Liver (tissue), 9 donors: Measurements from ENCODE around the gene CXCL16. TPM values are rescaled to one million over a fixed set of nuclear protein-coding genes. Genes with fewer than 3 reads are reported as not detected.

Source experiments
- DNase-seq: peaks from one replicate; pipeline ENCODE4 v3.0.0-alpha.2; 2017; ENCODE audit warnings: low spot score
- H3K27ac ChIP-seq, 2 donors: one replicate each; pipeline ENCODE4 v1.7.0; 2013; ENCODE audit warnings: inconsistent platforms in 2 of 2, low read length in 2 of 2, control low read depth in 1 of 2, low read depth in 1 of 2, mild to moderate bottlenecking in 1 of 2
- H3K27me3 ChIP-seq, 4 donors: one replicate each; pipeline versions ENCODE4 v1.6.1 to v1.7.0; 2013; ENCODE audit warnings: low read length in 3 of 4, inconsistent platforms in 1 of 4, mild to moderate bottlenecking in 1 of 4, moderate library complexity in 1 of 4; ENCODE audit not compliant: control insufficient read depth in 4 of 4, insufficient read depth in 4 of 4
- H3K36me3 ChIP-seq, 4 donors: one replicate each; pipeline versions ENCODE4 v1.6.1 to v1.7.0; 2013; ENCODE audit warnings: low read length in 3 of 4, mild to moderate bottlenecking in 3 of 4, low read depth in 1 of 4, moderate library complexity in 1 of 4; ENCODE audit not compliant: control insufficient read depth in 4 of 4, insufficient read depth in 3 of 4
- H3K4me1 ChIP-seq, 4 donors: one replicate each; pipeline versions ENCODE4 v1.6.1 to v1.7.0; 2013; ENCODE audit warnings: low read length in 3 of 4, mild to moderate bottlenecking in 3 of 4, moderate library complexity in 1 of 4; ENCODE audit not compliant: control insufficient read depth in 4 of 4, insufficient read depth in 4 of 4
- H3K4me3 ChIP-seq, 3 donors: one replicate each; pipeline versions ENCODE4 v1.6.1 to v1.7.0; 2013; ENCODE audit warnings: low read length in 3 of 3, control low read depth in 1 of 3, low read depth in 1 of 3, mild to moderate bottlenecking in 1 of 3
- H3K9ac ChIP-seq, 2 donors: one replicate each; pipeline ENCODE4 v1.7.0; 2013; ENCODE audit warnings: low read length in 2 of 2, mild to moderate bottlenecking in 2 of 2, moderate library complexity in 2 of 2, control low read depth in 1 of 2, low read depth in 1 of 2
- H3K9me3 ChIP-seq, 4 donors: one replicate each; pipeline versions ENCODE4 v1.6.1 to v1.7.0; 2013; ENCODE audit warnings: low read length in 3 of 4; ENCODE audit not compliant: control insufficient read depth in 4 of 4
- ATF3 ChIP-seq: IDR thresholded peaks from 2 replicates; pipeline ENCODE4 v1.6.1; 2016; ENCODE audit warnings: antibody characterized with exemption
- CTCF ChIP-seq: fragments of 150-350 bp; IDR thresholded peaks from 2 replicates; pipeline ENCODE4 v1.5.1; 2017; ENCODE audit warnings: improper control_type of control experiment, low read depth, low read length; ENCODE audit not compliant: missing input control
- EGR1 ChIP-seq, 2 donors: IDR thresholded peaks; 2 replicates each; pipeline ENCODE4 v1.6.1; 2016 to 2018; ENCODE audit warnings: antibody characterized with exemption in 2 of 2, low read depth in 2 of 2
- FOXA1 ChIP-seq: IDR thresholded peaks from 2 replicates; pipeline ENCODE4 v1.6.1; 2016; ENCODE audit warnings: antibody characterized with exemption
- GABPA ChIP-seq, 2 donors: IDR thresholded peaks in 1 of 2; conservative IDR thresholded peaks in 1 of 2; 2 replicates each; pipeline ENCODE4 v1.6.1; 2016; ENCODE audit warnings: antibody characterized with exemption in 2 of 2, mild to moderate bottlenecking in 1 of 2, moderate library complexity in 1 of 2
- HNF4A ChIP-seq, 2 donors: conservative IDR thresholded peaks; 2 replicates each; pipeline ENCODE4 v1.6.1; 2016; ENCODE audit warnings: antibody characterized with exemption in 2 of 2, mild to moderate bottlenecking in 2 of 2
- HNF4G ChIP-seq: IDR thresholded peaks from 2 replicates; pipeline ENCODE4 v1.6.1; 2016; ENCODE audit warnings: antibody characterized with exemption
- JUND ChIP-seq, 2 donors: IDR thresholded peaks; 2 replicates each; pipeline ENCODE4 v1.6.1; 2016; ENCODE audit warnings: antibody characterized with exemption in 2 of 2
- NR2F2 ChIP-seq: IDR thresholded peaks from 2 replicates; pipeline ENCODE4 v1.6.1; 2016; ENCODE audit warnings: antibody characterized with exemption
- REST ChIP-seq: IDR thresholded peaks from 2 replicates; pipeline ENCODE4 v1.6.1; 2016; ENCODE audit warnings: antibody characterized with exemption, mild to moderate bottlenecking
- RXRA ChIP-seq, 2 donors: IDR thresholded peaks; 2 replicates each; pipeline ENCODE4 v1.6.1; 2017 to 2018; ENCODE audit warnings: antibody characterized with exemption in 2 of 2, mild to moderate bottlenecking in 1 of 2
- SP1 ChIP-seq: IDR thresholded peaks from 2 replicates; pipeline ENCODE4 v1.6.1; 2018; ENCODE audit warnings: antibody characterized with exemption, mild to moderate bottlenecking
- TAF1 ChIP-seq: conservative IDR thresholded peaks from 2 replicates; pipeline ENCODE4 v1.6.1; 2016; ENCODE audit warnings: antibody characterized with exemption, mild to moderate bottlenecking
- YY1 ChIP-seq: IDR thresholded peaks from 2 replicates; pipeline ENCODE4 v1.6.1; 2016; ENCODE audit warnings: antibody characterized with exemption, mild to moderate bottlenecking
- ZBTB33 ChIP-seq: IDR thresholded peaks from 2 replicates; pipeline ENCODE4 v1.6.1; 2016; ENCODE audit warnings: antibody characterized with exemption
- WGBS: extraction: QIAGEN DNeasy Blood & Tissue Kit; methylation state at CpG from one replicate; pipeline ENCODE4 v1.1.7; 2013; 5-methylcytosine and 5-hydroxymethylcytosine counted together
- polyA plus RNA-seq, 2 donors: library from polyadenylated mRNA; stranded (reverse) in 1 of 2; unstranded in 1 of 2; fragments of 200-250 nt in 1 of 2; fragments of >200 nt in 1 of 2; fragmentation: Nextera tagmentation in 1 of 2; extraction: Ambion mirVana in 1 of 2; gene quantifications; one replicate each; pipeline versions ENCODE4 v1.2.1 to v1.2.3, GENCODE V29; 2013 to 2015
- total RNA-seq, 2 donors: library from RNA; depleted of rRNA; stranded (reverse); fragments of >200 nt; gene quantifications; one replicate each; pipeline ENCODE4 v1.2.3, GENCODE V29; 2014
- donor health status: healthy.
- donor health status: healthy.
- donor health status: healthy.
- donor health status: healthy.
- donor health status: healthy.

CXCL16 gene
- total and polyA plus RNA-seq, 4 donors = 10.7 to 41.1 (median 16.1) TPM

- no peak for TF ChIP-seq ATF3
- TF ChIP-seq TAF1 = no peak
- TF ChIP-seq HNF4A (conservative IDR thresholded peaks at IDR 0.05) = no peak
- no peak for TF ChIP-seq RXRA (IDR thresholded peaks at IDR 0.05)
- TF ChIP-seq YY1 = no peak
- TF ChIP-seq SP1 = no peak
Observed at GRCh38 chr17:4785311-4786105, 45.8 kb upstream of the CXCL16 start (continued).

GRCh38 chr17:4782652-4783051, 42.9 kb upstream of the CXCL16 start:
- no peak overlapping the region for H3K9ac ChIP-seq
- H3K4me3 ChIP-seq = no peak overlapping the region
- no peak for DNase-seq
- peaks cover 0 to 11% (median 3%) of the 10 kb centered on the region in 4 donors for H3K4me1 ChIP-seq
- no peak overlapping the region for H3K27ac ChIP-seq
- 71% methylated on average over 28 of the region's 28 CpGs for WGBS
- no peaks in the 10 kb centered on the region for H3K27me3 ChIP-seq
- TF ChIP-seq HNF4A (conservative IDR thresholded peaks at IDR 0.05) (no peak), TAF1 (no peak), FOXA1 (no peak), CTCF (no peak), SP1 (no peak), NR2F2 (no peak), EGR1 (IDR thresholded peaks at IDR 0.05; ENCODE audit: low read depth in 2 of 2) (no peak), GABPA (IDR thresholded peaks at IDR 0.05 in 1 of 2, conservative IDR thresholded peaks at IDR 0.05 in 1 of 2) (no peak), ATF3 (no peak), HNF4G (no peak), JUND (IDR thresholded peaks at IDR 0.05) (no peak)
- peaks cover 0 to 3% (median under 1%) of the 10 kb centered on the region in 4 donors for H3K36me3 ChIP-seq
- no peaks in the 10 kb centered on the region for H3K9me3 ChIP-seq

- Histone ChIP-seq H3K4me3 (no peak overlapping the region), H3K27me3 (no peaks in the 10 kb centered on the region), H3K27ac (no peak overlapping the region), H3K4me1 (no peaks in the 10 kb centered on the region), H3K9ac (no peak overlapping the region), H3K9me3 (no peaks in the 10 kb centered on the region), H3K36me3 (peaks cover 0 to 3% (median under 1%) of the 10 kb centered on the region in 4 donors)
- DNase-seq = no peak
- TF ChIP-seq YY1 (no peak), EGR1 (IDR thresholded peaks at IDR 0.05; ENCODE audit: low read depth in 2 of 2) (no peak), REST (no peak), ZBTB33 (no peak), CTCF (no peak), TAF1 (no peak), HNF4G (no peak), SP1 (no peak), GABPA (IDR thresholded peaks at IDR 0.05 in 1 of 2, conservative IDR thresholded peaks at IDR 0.05 in 1 of 2) (no peak), JUND (IDR thresholded peaks at IDR 0.05) (no peak)
- WGBS = 84% methylated on average over 11 of the region's 11 CpGs
Observed at GRCh38 chr17:4780325-4780955, 40.7 kb upstream of the CXCL16 start.
